HG02840 (cell line): ENCODE measurements around the gene MAPKBP1.
"Not testable (repeated sequence)": the region's sequence is repeated elsewhere in the genome, so short reads cannot be mapped to it uniquely, and the experiment has no call there.

ENCODE experiments used
- ATAC-seq: cut with Tn5 transposase; IDR thresholded peaks from one replicate; pipeline ENCODE4 v1.9.1; 2021; ENCODE audit warnings: mild to moderate bottlenecking, moderate library complexity, moderate number of reproducible peaks; ENCODE audit not compliant: unreplicated experiment, low FRiP score

The MAPKBP1 gene

GRCh38 chr15:41774062-41774881 is at the start of gene MAPKBP1:
MAPKBP1 (plus strand) TSS chr15:41774484; CDS start chr15:41775276, 792 bp downstream.
- ATAC-seq: peak; percentile 85

GRCh38 chr15:41727143-41727542 is 47.1 kb upstream of the MAPKBP1 start:
- ATAC-seq: no peak

- ATAC-seq: not testable (repeated sequence)
Observed at GRCh38 chr15:41728061-41728460, 46.2 kb upstream of the MAPKBP1 start.

- ATAC-seq: no peak
Observed at GRCh38 chr15:41730543-41730942, 43.7 kb upstream of the MAPKBP1 start.

GRCh38 chr15:41732483-41732882 is 41.8 kb upstream of the MAPKBP1 start:
- no peak for ATAC-seq

- ATAC-seq: no peak
Observed at GRCh38 chr15:41734079-41734478, 40.2 kb upstream of the MAPKBP1 start.

GRCh38 chr15:41735046-41735445 is 39.2 kb upstream of the MAPKBP1 start:
- no peak for ATAC-seq

- not testable (repeated sequence) for ATAC-seq
Observed at GRCh38 chr15:41735492-41735891, 38.8 kb upstream of the MAPKBP1 start.

GRCh38 chr15:41746802-41747201 is 27.5 kb upstream of the MAPKBP1 start:
- no peak for ATAC-seq

- no peak for ATAC-seq
Observed at GRCh38 chr15:41756198-41756597, 18.1 kb upstream of the MAPKBP1 start.

- ATAC-seq: no peak
Observed at GRCh38 chr15:41772720-41773331, 1.5 kb upstream of the MAPKBP1 start.

GRCh38 chr15:41773332-41773728 is 954 bp upstream of the MAPKBP1 start:
- no peak for ATAC-seq

- no peak for ATAC-seq
Observed at GRCh38 chr15:41773729-41774061, 589 bp upstream of the MAPKBP1 start.

GRCh38 chr15:41774882-41775417 is 666 bp downstream of the MAPKBP1 start:
- ATAC-seq: no peak

GRCh38 chr15:41775651-41776050 is 1.4 kb downstream of the MAPKBP1 start:
- ATAC-seq: no peak

GRCh38 chr15:41777421-41777973 is 3.2 kb downstream of the MAPKBP1 start:
- ATAC-seq: no peak

- no peak for ATAC-seq
Observed at GRCh38 chr15:41778521-41778920, 4.2 kb downstream of the MAPKBP1 start.

GRCh38 chr15:41779662-41780157 is 5.4 kb downstream of the MAPKBP1 start:
- ATAC-seq: no peak

GRCh38 chr15:41780266-41780665 is 6.0 kb downstream of the MAPKBP1 start:
- ATAC-seq: no peak

GRCh38 chr15:41780727-41781126 is 6.4 kb downstream of the MAPKBP1 start:
- no peak for ATAC-seq
